HG02798 (cell line): ENCODE measurements around the gene SNRNP200.
"Not testable (repeated sequence)": the region's sequence is repeated elsewhere in the genome, so short reads cannot be mapped to it uniquely, and the experiment has no call there.

Source experiments
- ATAC-seq: cut with Tn5 transposase; IDR thresholded peaks from one replicate; pipeline ENCODE4 v1.9.1; 2021; ENCODE audit warnings: mild to moderate bottlenecking; ENCODE audit not compliant: unreplicated experiment, poor library complexity

SNRNP200 gene

DNA sequence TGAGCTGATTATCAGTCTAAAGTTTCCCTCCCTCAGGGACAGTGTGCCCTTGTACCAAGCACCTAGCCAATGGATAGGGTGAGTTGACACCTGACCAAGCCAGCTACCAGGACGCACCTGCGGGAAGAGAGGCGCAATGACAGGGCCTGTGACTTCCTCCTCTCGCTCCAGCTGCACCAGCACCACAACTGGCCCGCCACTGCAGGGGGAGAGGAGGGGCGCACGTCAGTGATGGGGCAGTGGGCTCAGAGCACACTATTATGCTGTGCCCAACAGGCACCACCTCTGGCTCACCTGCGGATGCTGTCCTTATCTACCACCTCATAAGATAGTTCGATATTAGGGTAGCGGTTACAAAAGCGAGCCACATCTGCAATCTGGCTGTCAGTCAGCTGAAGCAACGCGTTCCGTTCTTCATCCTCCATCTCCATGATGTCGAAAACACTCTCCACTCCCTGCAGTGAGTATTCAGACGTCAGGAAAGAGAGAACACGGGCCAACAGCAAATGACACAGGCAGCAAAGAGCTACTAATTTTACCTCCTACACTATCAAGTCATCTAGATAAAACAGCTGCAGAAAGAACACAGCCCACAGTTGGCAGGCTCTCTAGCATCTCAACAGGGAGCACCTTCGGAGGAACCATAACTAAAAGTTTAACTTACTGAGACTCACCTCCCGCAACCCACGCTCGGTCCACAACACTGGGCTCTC, 28.4 kb downstream of the SNRNP200 start:
- ATAC-seq = no peak

GRCh38 chr2:96274355-96275056, 30.8 kb downstream of the SNRNP200 start:
- no peak for ATAC-seq

GRCh38 chr2:96273763-96274162, 31.6 kb downstream of the SNRNP200 start:
- no peak for ATAC-seq

DNA sequence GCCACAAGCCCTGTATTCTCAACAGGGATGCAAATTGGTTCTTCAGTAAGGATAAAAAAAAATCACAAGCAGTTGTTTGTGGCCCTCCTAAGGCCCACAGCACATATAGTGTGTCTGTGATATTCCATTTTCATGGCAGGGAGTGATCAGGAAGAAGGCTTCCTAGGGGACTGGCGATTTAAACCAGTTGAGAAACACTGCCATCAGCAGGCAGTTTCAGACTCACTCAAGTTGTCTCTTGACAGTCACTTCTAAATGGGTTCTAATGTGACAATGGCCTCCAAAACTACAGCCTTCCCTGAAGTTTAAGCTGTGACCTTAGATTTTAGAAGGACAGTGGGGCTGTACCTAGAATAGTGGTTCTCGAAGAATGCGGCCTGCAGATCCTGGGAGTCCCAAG, 33.4 kb downstream of the SNRNP200 start:
- no peak for ATAC-seq

DNA sequence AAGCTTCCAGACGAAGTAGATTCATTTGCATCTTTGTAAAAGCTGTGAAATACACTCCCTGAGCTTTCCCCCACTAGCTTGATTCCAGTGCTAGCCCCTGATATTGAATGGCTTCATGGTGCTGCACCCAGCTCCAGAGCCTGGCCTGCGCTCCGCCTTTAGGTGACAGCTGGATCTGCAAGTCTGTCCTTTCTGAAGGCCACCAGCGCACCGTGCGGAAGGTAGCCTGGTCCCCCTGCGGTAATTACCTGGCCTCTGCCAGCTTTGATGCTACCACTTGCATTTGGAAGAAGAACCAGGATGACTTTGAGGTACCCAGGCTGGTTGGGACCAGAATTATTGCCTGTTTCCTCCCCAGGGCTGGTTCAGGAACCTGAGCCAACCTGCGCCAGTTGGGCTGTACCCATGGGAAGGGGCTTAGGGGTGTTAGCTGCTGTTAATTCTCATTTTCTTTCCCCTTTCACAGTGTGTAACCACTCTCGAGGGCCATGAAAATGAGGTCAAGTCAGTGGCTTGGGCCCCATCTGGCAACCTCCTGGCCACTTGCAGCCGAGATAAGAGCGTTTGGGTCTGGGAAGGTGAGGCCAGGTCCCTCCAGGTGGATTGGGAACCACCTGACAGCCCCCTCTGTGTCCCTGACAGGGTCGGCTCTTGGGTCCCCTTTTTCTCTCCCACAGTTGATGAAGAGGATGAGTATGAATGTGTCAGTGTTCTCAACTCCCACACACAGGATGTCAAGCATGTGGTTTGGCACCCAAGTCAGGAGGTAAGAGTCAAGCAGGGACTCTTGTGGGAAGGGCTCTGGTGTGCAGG, 38.0 kb downstream of the SNRNP200 start:
- ATAC-seq = no peak

- peak; percentile 95 for ATAC-seq
Measured at GRCh38 chr2:96265840-96266679, 39.3 kb downstream of the SNRNP200 start, which contains the start of the genes CIAO1 and TMEM127. Gene CIAO1, plus strand, starts transcription at chr2:96266225. Its CDS starts 126 bp downstream, at chr2:96266351. Gene TMEM127, minus strand, starts transcription at chr2:96265997. Its CDS starts 616 bp downstream, at chr2:96265381.

DNA sequence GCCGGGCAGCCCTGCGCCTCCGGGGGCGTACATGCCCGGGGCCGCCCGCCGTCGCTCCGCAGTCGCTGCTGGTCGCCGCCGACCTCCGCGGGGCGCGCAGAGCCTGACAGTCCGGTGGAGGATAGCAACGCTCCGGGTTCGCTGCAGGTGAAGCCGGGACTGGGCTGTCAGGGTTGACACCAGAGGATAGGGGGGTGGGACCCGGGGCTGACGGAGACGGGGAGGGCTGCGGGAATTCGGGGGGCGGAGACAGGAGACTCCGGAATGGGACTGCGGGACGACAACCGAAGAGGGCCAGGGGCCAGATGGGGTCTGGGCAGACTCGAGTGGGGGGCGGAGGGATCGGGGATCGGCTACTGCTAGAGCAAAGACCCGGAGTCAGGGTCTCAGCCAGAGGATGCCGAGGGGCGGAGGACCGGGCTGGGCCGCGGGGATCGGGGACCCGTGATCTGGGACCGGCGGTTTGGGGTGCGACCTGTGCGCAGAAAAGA, 40.0 kb downstream of the SNRNP200 start:
- no peak for ATAC-seq

DNA sequence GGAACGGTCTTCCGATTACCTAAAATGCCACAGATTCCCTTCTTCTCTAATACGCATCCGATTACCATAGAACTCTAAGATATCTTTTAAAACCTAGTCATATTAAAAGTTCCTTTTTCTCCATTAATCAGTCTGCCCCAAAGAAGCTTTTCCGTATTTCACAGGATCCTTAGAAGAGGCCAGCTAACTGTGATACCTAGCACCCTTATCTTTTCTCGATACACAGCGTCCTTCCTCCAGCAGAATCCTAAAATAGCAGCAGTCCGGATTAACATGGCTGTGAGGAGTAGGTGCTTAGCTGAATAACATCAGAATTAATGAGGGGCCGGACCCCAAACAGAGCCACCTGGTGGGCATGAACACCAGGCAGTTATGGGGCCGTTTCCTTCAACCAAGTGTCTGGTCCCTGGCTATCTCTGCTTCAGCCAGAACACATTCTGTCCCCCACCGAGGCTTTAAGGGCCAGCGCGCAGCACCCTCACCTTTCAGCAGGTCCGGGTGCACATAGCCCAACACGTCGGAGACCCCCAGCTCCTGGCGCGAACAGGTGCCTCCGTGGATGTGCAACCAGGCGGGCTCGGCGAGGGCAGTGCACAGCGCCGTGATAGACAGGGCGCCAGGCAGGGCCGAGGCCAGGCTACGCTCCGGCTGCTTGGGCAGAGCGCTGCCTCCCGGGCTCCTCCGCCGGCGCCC, 40.5 kb downstream of the SNRNP200 start:
- no peak for ATAC-seq

- no peak for ATAC-seq
Measured at GRCh38 chr2:96264086-96264485, 41.3 kb downstream of the SNRNP200 start.

GRCh38 chr2:96262306-96262705, 43.0 kb downstream of the SNRNP200 start:
- no peak for ATAC-seq

- no peak for ATAC-seq
Measured at GRCh38 chr2:96261328-96262003, 43.9 kb downstream of the SNRNP200 start.

- ATAC-seq = peak; percentile 46
Measured at GRCh38 chr2:96260387-96261260, 44.7 kb downstream of the SNRNP200 start.

- no peak for ATAC-seq
Measured at GRCh38 chr2:96259497-96259921, 45.8 kb downstream of the SNRNP200 start.

GRCh38 chr2:96258166-96259022, 47.0 kb downstream of the SNRNP200 start:
- ATAC-seq = no peak

DNA sequence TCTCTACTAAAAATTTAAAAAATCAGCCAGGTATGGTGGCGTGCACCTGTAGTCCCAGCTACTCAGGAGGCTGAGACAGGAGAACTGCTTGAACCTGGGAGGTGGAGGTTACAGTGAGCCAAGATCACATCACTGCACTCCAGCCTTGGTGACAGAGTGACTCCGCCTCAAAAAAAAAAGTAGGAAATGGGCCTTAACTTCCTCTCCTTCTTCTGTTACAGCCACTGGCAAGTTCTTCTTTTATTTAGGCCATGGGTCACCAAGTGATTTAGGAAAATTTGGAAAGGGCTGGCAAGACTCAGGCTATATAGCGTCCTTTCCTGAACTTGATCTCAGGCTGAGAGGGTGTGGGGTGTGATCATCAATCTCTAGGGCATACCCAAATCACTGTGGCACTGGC, 47.6 kb downstream of the SNRNP200 start:
- not testable (repeated sequence) for ATAC-seq

- no peak for ATAC-seq
Measured at GRCh38 chr2:96256611-96257113, 48.7 kb downstream of the SNRNP200 start.

DNA sequence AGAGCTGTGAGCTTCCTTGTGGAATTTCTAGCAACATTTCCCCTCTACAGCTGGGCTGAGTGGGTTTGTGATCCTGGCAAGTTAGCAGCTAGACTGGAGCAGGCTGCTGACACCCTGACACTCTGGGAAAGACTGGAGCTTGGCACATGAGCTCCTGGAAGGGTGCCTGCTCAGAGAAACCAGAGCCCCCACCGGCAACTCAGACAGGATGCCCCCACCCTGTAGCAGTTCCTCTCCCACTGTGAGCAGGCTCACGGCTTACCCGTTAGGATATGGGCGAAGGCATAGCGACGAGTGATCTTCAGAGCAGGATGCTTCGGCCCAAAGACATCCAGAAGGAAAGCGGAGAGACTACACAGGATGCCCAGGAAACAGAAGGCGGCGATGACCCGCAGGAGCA, 50.8 kb downstream of the SNRNP200 start:
- ATAC-seq = no peak
